ENCODE results near the gene ST14. TPM values are rescaled to one million over a fixed set of nuclear protein-coding genes. Genes with fewer than 3 reads are reported as not detected.
"Not testable (repeated sequence)": the region's sequence is repeated elsewhere in the genome, so short reads cannot be mapped to it uniquely, and the experiment has no call there.

ST14 gene
- total and polyA plus RNA-seq, 2 donors (not counting 1 experiment from before 2014, with no cell fraction given) = under 0.01 TPM; not detected in 1

DNA sequence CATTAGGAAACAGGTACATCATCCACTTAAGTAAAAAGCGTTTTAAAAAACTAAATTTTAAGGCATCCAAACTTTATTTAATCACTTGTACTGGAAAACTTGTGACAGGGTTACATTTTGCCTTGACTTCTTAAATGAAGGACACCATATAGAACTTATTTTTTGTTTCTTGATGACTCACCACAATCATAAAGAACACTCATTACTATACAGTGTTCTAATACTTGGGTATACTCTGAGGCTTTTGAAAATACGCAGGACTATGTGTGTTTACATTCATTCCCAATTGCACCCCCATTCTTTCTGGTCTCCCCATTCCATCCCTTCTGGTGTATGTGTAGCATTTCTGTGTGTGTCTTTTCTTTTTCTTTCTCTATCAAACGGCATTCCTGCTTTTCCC, 85.3 kb downstream of the ST14 start:
- H3K9me3 ChIP-seq (ENCODE audit: control insufficient read depth, insufficient read depth, low read depth, low read length) = no peaks in the 10 kb centered on the region
- H3K27me3 ChIP-seq (ENCODE audit: control insufficient read depth, insufficient read depth, low read length) = no peaks in the 10 kb centered on the region
- no peak overlapping the region for H3K9ac ChIP-seq (ENCODE audit: insufficient read depth, low read length)
- H3K4me1 ChIP-seq (ENCODE audit: control insufficient read depth, extremely low read depth, insufficient read depth, low read length) = no peaks in the 10 kb centered on the region
- no peak overlapping the region for H3K27ac ChIP-seq (ENCODE audit: insufficient read depth, low read length)
- no peaks in the 10 kb centered on the region for H4K20me1 ChIP-seq (ENCODE audit: control insufficient read depth, extremely low read depth, insufficient read depth, low read length)
- H2AFZ ChIP-seq (ENCODE audit: low read length) = no peak overlapping the region
- H3K4me3 ChIP-seq (replicated peaks in 1 of 4; ENCODE audit: control extremely low read depth in 1 of 4, insufficient read depth in 1 of 4, low read depth in 3 of 4, low read length in 4 of 4) = no peak overlapping the region
- no peaks in the 10 kb centered on the region for H3K36me3 ChIP-seq (ENCODE audit: control insufficient read depth, insufficient read depth, low read length)
- DNase-seq (ENCODE audit: low read depth in 2 of 2) = no peak
- H3K79me2 ChIP-seq (ENCODE audit: control insufficient read depth, insufficient read depth, low read length) = no peaks in the 10 kb centered on the region
- TF ChIP-seq EZH2 (IDR thresholded peaks at IDR 0.05; ENCODE audit: low read length, missing control alignments) (no peak), CTCF (conservative IDR thresholded peaks at IDR 0.05 in 1 of 2, IDR thresholded peaks at IDR 0.05 in 1 of 2; ENCODE audit: low read depth in 1 of 2, low read length in 2 of 2) (no peak)
- H3K4me2 ChIP-seq (ENCODE audit: extremely low read depth, insufficient read depth, low read length) = no peak overlapping the region

GRCh38 chr11:130245375-130245774, 85.8 kb downstream of the ST14 start:
- H3K4me2 ChIP-seq (ENCODE audit: extremely low read depth, insufficient read depth, low read length); H3K79me2 ChIP-seq (ENCODE audit: control insufficient read depth, insufficient read depth, low read length); DNase-seq (ENCODE audit: low read depth in 2 of 2); H3K36me3 ChIP-seq (ENCODE audit: control insufficient read depth, insufficient read depth, low read length); H3K4me3 ChIP-seq (replicated peaks in 1 of 4; ENCODE audit: control extremely low read depth in 1 of 4, insufficient read depth in 1 of 4, low read depth in 3 of 4, low read length in 4 of 4); H3K27me3 ChIP-seq (ENCODE audit: control insufficient read depth, insufficient read depth, low read length); H3K9me3 ChIP-seq (ENCODE audit: control insufficient read depth, insufficient read depth, low read depth, low read length); H4K20me1 ChIP-seq (ENCODE audit: control insufficient read depth, extremely low read depth, insufficient read depth, low read length); H3K4me1 ChIP-seq (ENCODE audit: control insufficient read depth, extremely low read depth, insufficient read depth, low read length); H2AFZ ChIP-seq (ENCODE audit: low read length); H3K27ac ChIP-seq (ENCODE audit: insufficient read depth, low read length); H3K9ac ChIP-seq (ENCODE audit: insufficient read depth, low read length): not testable (repeated sequence)

- Histone ChIP-seq H3K4me3 (replicated peaks in 1 of 4; ENCODE audit: control extremely low read depth in 1 of 4, insufficient read depth in 1 of 4, low read depth in 3 of 4, low read length in 4 of 4) (no peak overlapping the region), H3K4me1 (ENCODE audit: control insufficient read depth, extremely low read depth, insufficient read depth, low read length) (no peaks in the 10 kb centered on the region), H3K79me2 (ENCODE audit: control insufficient read depth, insufficient read depth, low read length) (no peaks in the 10 kb centered on the region), H3K9ac (ENCODE audit: insufficient read depth, low read length) (no peak overlapping the region), H2AFZ (ENCODE audit: low read length) (no peak overlapping the region), H4K20me1 (ENCODE audit: control insufficient read depth, extremely low read depth, insufficient read depth, low read length) (no peaks in the 10 kb centered on the region), H3K27me3 (ENCODE audit: control insufficient read depth, insufficient read depth, low read length) (no peaks in the 10 kb centered on the region), H3K9me3 (ENCODE audit: control insufficient read depth, insufficient read depth, low read depth, low read length) (no peaks in the 10 kb centered on the region), H3K36me3 (ENCODE audit: control insufficient read depth, insufficient read depth, low read length) (no peaks in the 10 kb centered on the region), H3K27ac (ENCODE audit: insufficient read depth, low read length) (no peak overlapping the region), H3K4me2 (ENCODE audit: extremely low read depth, insufficient read depth, low read length) (no peak overlapping the region)
- DNase-seq (ENCODE audit: low read depth in 2 of 2) = no peak
- TF ChIP-seq EZH2 (IDR thresholded peaks at IDR 0.05; ENCODE audit: low read length, missing control alignments) = no peak
- no peak for TF ChIP-seq CTCF (conservative IDR thresholded peaks at IDR 0.05 in 1 of 2, IDR thresholded peaks at IDR 0.05 in 1 of 2; ENCODE audit: low read depth in 1 of 2, low read length in 2 of 2)
Measured at GRCh38 chr11:130246270-130246669, 86.7 kb downstream of the ST14 start.

All from fibroblast of lung (primary cell).